GM12864 (cell line): ENCODE measurements around the gene FSHR.

Experiments
- DNase-seq: peaks from one replicate; pipeline ENCODE4 v3.0.0-alpha.2; 2011; ENCODE audit warnings: low read depth
- H3K4me3 ChIP-seq: 2 replicates; pipeline ENCODE4 v1.5.1; 2011; ENCODE audit warnings: mild to moderate bottlenecking, low read depth, low read length, control low read depth
- TF ChIP-seq, protein P1 (sequence below): IDR thresholded peaks from 2 replicates; pipeline ENCODE4 v1.5.1; 2011; ENCODE audit warnings: low read depth, mild to moderate bottlenecking, moderate library complexity, low read length, control low read depth, inconsistent platforms; ENCODE audit errors: missing control alignments

Gene FSHR

DNA sequence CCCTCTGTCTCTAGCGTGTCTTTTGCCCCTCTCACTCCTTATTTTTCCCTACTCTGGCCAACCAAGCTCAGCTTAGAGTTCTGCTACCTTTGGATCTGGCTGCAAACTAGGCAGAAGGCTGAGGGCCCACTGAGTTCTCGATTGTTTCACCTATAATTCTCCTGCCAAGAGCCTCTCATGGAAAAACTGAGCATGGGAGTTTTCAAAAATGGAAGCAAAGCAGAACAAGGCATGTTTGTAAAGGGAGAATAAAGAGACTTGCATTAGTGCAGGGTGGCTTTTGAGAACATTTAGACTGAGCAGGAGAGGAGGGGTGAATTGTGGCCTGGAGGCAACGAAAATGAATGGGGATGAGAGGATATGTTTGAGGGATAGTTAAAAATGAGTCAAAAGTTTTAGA, 45.9 kb downstream of the FSHR start:
- no peak for DNase-seq
- TF ChIP-seq, protein P1, sequence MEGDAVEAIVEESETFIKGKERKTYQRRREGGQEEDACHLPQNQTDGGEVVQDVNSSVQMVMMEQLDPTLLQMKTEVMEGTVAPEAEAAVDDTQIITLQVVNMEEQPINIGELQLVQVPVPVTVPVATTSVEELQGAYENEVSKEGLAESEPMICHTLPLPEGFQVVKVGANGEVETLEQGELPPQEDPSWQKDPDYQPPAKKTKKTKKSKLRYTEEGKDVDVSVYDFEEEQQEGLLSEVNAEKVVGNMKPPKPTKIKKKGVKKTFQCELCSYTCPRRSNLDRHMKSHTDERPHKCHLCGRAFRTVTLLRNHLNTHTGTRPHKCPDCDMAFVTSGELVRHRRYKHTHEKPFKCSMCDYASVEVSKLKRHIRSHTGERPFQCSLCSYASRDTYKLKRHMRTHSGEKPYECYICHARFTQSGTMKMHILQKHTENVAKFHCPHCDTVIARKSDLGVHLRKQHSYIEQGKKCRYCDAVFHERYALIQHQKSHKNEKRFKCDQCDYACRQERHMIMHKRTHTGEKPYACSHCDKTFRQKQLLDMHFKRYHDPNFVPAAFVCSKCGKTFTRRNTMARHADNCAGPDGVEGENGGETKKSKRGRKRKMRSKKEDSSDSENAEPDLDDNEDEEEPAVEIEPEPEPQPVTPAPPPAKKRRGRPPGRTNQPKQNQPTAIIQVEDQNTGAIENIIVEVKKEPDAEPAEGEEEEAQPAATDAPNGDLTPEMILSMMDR: no peak
- no peak overlapping the region for H3K4me3 ChIP-seq

DNA sequence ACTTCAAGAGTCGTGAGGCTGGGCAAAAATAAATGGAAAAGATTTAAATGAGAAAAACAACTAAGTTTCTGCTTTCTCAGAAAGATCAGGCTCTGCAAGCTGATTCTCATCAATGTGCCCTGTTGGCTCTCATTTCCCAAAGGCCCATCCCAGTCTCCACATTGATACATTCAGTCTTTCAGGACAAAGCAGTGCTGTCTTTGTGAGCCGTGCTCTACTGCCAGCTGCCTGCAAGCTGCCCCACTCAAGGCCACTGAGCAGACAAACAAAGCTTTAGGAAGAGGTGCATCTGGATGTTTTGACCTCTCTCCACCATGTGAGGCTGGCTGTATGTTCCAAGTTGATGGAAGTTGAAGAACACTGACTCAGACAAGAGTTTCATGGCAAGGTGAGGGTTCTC, 48.8 kb downstream of the FSHR start:
- DNase-seq: no peak
- H3K4me3 ChIP-seq: no peak overlapping the region
- TF ChIP-seq, protein P1: no peak

DNA sequence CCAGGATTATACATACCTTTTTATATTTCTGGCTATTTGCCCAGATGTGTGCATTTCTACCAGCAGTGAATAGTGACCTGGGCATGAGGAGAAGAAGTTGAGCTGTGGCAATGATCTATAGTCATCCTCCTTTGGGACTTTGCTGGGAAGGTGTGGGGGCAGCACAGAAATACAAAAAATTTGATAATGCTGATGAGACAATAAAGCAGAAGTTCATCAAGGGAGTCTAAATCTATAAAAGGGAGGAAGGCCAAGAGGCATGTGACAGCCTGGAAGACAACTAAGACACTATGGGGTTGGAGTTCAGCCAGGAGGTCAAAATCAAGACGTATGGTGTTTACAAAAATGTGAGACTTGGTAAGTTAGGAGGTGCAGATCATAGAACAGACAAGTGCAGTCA, 52.2 kb downstream of the FSHR start:
- no peak overlapping the region for H3K4me3 ChIP-seq
- TF ChIP-seq, protein P1: no peak
- no peak for DNase-seq

DNA sequence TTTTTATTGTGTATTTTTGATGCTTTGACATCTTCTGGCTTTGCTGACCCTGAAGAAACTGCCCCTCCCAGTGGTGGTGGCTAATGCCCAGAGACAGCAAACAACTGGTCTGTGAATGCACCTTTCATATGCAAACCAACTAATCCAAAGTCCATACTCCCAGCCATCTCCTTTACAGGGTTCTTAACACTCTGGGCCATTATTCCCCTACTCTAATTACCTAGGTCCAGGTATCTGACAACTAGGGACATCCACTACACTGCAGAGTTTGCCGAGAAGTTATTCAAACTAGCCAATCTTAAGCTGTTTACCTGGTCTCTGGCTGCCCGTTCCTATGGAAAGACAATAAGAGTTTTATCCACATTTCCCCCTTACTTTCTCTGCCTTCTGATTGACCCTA, 73.6 kb downstream of the FSHR start:
- DNase-seq: no peak
- no peak overlapping the region for H3K4me3 ChIP-seq
- TF ChIP-seq, protein P1: no peak

DNA sequence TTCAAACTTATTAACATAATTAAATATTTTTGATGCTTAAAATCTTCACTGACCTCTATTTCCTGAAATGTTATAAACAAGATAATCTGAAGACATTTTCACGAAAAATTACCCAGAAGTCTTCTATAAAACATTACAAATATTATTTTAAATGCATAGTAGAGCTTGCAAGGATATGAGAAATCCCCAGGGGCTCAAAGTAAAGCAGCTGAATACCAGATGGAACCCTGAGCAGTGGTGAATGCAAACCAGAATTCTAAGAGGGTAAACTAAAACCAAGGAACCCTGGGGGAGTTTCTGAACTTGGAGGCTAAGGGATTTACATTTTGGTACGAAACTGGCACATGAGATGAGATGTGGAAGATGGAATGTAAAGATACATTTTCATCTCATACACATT, 83.6 kb downstream of the FSHR start:
- H3K4me3 ChIP-seq: no peak overlapping the region
- TF ChIP-seq, protein P1: no peak
- no peak for DNase-seq

DNA sequence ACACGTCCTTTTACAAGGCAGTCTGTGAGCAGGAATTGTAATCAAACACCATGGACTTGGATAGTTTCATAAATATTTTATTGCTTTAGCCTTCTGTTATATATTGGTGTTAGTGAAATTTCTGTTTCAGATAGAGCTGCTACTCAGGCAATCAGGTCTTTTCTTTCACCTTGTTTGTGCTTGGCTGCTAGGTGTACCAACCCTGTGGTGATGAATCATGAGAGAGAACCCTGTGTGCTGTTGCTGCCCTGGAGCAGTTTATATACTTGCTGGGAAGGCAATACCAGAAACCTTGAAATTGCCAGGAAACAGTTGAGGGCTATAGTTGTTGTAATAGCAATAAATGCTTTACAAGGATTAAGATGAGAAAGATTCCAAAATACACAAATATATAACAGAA, 84.5 kb downstream of the FSHR start:
- no peak overlapping the region for H3K4me3 ChIP-seq
- no peak for DNase-seq
- TF ChIP-seq, protein P1: no peak

DNA sequence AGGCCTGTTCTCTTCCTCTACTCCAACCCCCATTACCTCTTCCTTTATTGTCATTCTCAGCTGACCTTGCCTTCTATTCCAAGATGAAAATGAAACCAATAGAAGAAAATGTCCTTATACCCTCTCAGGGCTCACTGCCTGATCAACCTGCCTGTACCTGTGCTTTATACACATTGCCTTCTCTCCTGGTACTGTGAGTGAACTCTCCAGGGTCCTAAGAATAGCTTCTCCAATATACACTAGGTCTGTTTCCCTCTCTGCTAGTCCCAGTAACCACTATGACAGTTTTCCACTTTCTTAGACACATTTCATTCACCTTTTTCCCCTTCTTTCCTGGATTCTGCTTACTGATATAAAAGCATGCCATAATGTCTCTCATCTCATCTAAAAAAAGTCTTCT, 85.7 kb downstream of the FSHR start:
- no peak overlapping the region for H3K4me3 ChIP-seq
- DNase-seq: no peak
- TF ChIP-seq, protein P1: no peak
